GM19238 (cell line): ENCODE results near the gene CYP24A1.

Experiments used
- DNase-seq: peaks from one replicate; pipeline ENCODE4 v3.0.0; 2011; ENCODE audit warnings: low spot score; ENCODE audit not compliant: insufficient read length

The CYP24A1 gene

GRCh38 chr20:54173653-54174456 lies at the start of gene CYP24A1:
Gene CYP24A1 (minus strand): TSS chr20:54173986. CDS start chr20:54173579, 407 bp downstream.
- no peak for DNase-seq

GRCh38 chr20:54223285-54223684 lies 49.5 kb upstream of the CYP24A1 start:
- DNase-seq: no peak

GRCh38 chr20:54221996-54222890 lies 48.5 kb upstream of the CYP24A1 start:
- no peak for DNase-seq

GRCh38 chr20:54221353-54221752 lies 47.6 kb upstream of the CYP24A1 start:
- DNase-seq: no peak

- no peak for DNase-seq
These were observed 46.9 kb upstream of the CYP24A1 start for GRCh38 chr20:54220722-54221121.

- DNase-seq: no peak
These were observed 46.1 kb upstream of the CYP24A1 start for GRCh38 chr20:54219751-54220426.

GRCh38 chr20:54218470-54218869 lies 44.7 kb upstream of the CYP24A1 start:
- DNase-seq: no peak

GRCh38 chr20:54217762-54218161 lies 44.0 kb upstream of the CYP24A1 start:
- no peak for DNase-seq

GRCh38 chr20:54215157-54215789 lies 41.5 kb upstream of the CYP24A1 start:
- DNase-seq: no peak

GRCh38 chr20:54214566-54214965 lies 40.8 kb upstream of the CYP24A1 start:
- no peak for DNase-seq

- DNase-seq: no peak
These were observed 39.1 kb upstream of the CYP24A1 start for GRCh38 chr20:54212871-54213270.

- DNase-seq: no peak
These were observed 38.4 kb upstream of the CYP24A1 start for GRCh38 chr20:54212226-54212625.

GRCh38 chr20:54209216-54209813 lies 35.5 kb upstream of the CYP24A1 start:
- no peak for DNase-seq

GRCh38 chr20:54208548-54209176 lies 34.9 kb upstream of the CYP24A1 start:
- peak; percentile 4 for DNase-seq

GRCh38 chr20:54207743-54208547 lies 34.2 kb upstream of the CYP24A1 start, which contains the start of gene PFDN4:
Gene PFDN4 (plus strand): TSS chr20:54208087. CDS start chr20:54208101, 14 bp downstream.
- DNase-seq: peak; percentile 87

- DNase-seq: no peak
These were observed 33.4 kb upstream of the CYP24A1 start for GRCh38 chr20:54207053-54207742.

- no peak for DNase-seq
These were observed 31.7 kb upstream of the CYP24A1 start for GRCh38 chr20:54205450-54205849.

GRCh38 chr20:54204481-54204880 lies 30.7 kb upstream of the CYP24A1 start:
- DNase-seq: no peak

GRCh38 chr20:54204063-54204462 lies 30.3 kb upstream of the CYP24A1 start:
- no peak for DNase-seq
